Measurements from ENCODE around the gene SH2D3C.

Gene SH2D3C

GRCh38 chr9:127755061-127756060 lies 23.1 kb downstream of the SH2D3C start (continued):
- no peak for TF ChIP-seq ATF2 (tag by site-specific recombination; IDR thresholded peaks at IDR 0.05; ENCODE audit: low read depth)
- TF ChIP-seq ZNF426 (tag by site-specific recombination; IDR thresholded peaks at IDR 0.05) = no peak
- TF ChIP-seq KLF10 (tag by site-specific recombination; IDR thresholded peaks at IDR 0.05) = 0 out of 2 replicates have a peak, but pooled peaks have one; percentile 29
- no peak for TF ChIP-seq ZNF211 (tag by site-specific recombination; IDR thresholded peaks at IDR 0.05; ENCODE audit: low read depth)
- TF ChIP-seq ZNF571 (tag by site-specific recombination; IDR thresholded peaks at IDR 0.05) = no peak
- TF ChIP-seq ZNF639 (tag by site-specific recombination; IDR thresholded peaks at IDR 0.05) = no peak
- TF ChIP-seq SP3 (tag by site-specific recombination; IDR thresholded peaks at IDR 0.05) = no peak
- TF ChIP-seq ZNF221 (tag by site-specific recombination; IDR thresholded peaks at IDR 0.05; ENCODE audit: borderline replicate concordance) = no peak
- no peak for TF ChIP-seq ZSCAN4 (tag by site-specific recombination; IDR thresholded peaks at IDR 0.05)
- TF ChIP-seq ZNF132 (tag by site-specific recombination; IDR thresholded peaks at IDR 0.05; ENCODE audit: borderline replicate concordance) = no peak
- TF ChIP-seq ZNF362 (tag by site-specific recombination; IDR thresholded peaks at IDR 0.05) = no peak
- TF ChIP-seq BCL11A (tag by site-specific recombination; IDR thresholded peaks at IDR 0.05; ENCODE audit: low read depth) = no peak
- no peak for TF ChIP-seq ZNF398 (tag by site-specific recombination; IDR thresholded peaks at IDR 0.05)
- no peak for TF ChIP-seq ZNF138 (tag by site-specific recombination; IDR thresholded peaks at IDR 0.05; ENCODE audit: borderline replicate concordance)
- TF ChIP-seq ZNF626 (tag by site-specific recombination; IDR thresholded peaks at IDR 0.05) = no peak
- TF ChIP-seq ZNF670 (tag by site-specific recombination; IDR thresholded peaks at IDR 0.05; ENCODE audit: low read depth) = no peak
- TF ChIP-seq ZNF704 (tag by site-specific recombination; IDR thresholded peaks at IDR 0.05) = no peak
- no peak for TF ChIP-seq ZNF391 (tag by site-specific recombination; IDR thresholded peaks at IDR 0.05; ENCODE audit: borderline replicate concordance, low read depth)
- TF ChIP-seq ZNF341 (tag by site-specific recombination; IDR thresholded peaks at IDR 0.05; ENCODE audit: low read depth) = no peak
- TF ChIP-seq ZNF610 (tag by site-specific recombination; IDR thresholded peaks at IDR 0.05; ENCODE audit: borderline replicate concordance) = no peak
- no peak for TF ChIP-seq ZNF514 (tag by site-specific recombination; IDR thresholded peaks at IDR 0.05)
- TF ChIP-seq ZNF560 (tag by site-specific recombination; IDR thresholded peaks at IDR 0.05; ENCODE audit: borderline replicate concordance) = no peak
- TF ChIP-seq ZNF664 (tag by site-specific recombination; IDR thresholded peaks at IDR 0.05) = no peak
- TF ChIP-seq ZFHX2 (tag by site-specific recombination; conservative IDR thresholded peaks at IDR 0.05) = no peak
- no peak for TF ChIP-seq ZBTB21 (tag by site-specific recombination; IDR thresholded peaks at IDR 0.05)
- no peak for TF ChIP-seq ZNF600 (tag by site-specific recombination; IDR thresholded peaks at IDR 0.05)
- TF ChIP-seq ZNF202 (tag by site-specific recombination; IDR thresholded peaks at IDR 0.05; ENCODE audit: borderline replicate concordance) = no peak
- no peak for TF ChIP-seq BCL6B (tag by site-specific recombination; IDR thresholded peaks at IDR 0.05)

Measured in HEK293 (cell line).